BLaER1 (cell line): Measurements from ENCODE around the gene DIP2C.
A peak's percentile ranks its signal among the peaks of the same experiment; 100 is the strongest.
"Not testable (repeated sequence)": the region's sequence is repeated elsewhere in the genome, so short reads cannot be mapped to it uniquely, and the experiment has no call there.

ENCODE experiments used
- H3K27ac ChIP-seq: shearing (Covaris generic); formaldehyde crosslinking; 2 replicates; pipeline ENCODE4 v1.8.1; 2022
- H3K27me3 ChIP-seq: shearing (Covaris generic); formaldehyde crosslinking; 2 replicates; pipeline ENCODE4 v1.8.1; 2022
- H3K36me3 ChIP-seq: shearing (Covaris generic); formaldehyde crosslinking; 2 replicates; pipeline ENCODE4 v1.8.1; 2022
- H3K4me1 ChIP-seq: shearing (Covaris generic); formaldehyde crosslinking; 2 replicates; pipeline ENCODE4 v1.8.1; 2022
- H3K4me2 ChIP-seq: shearing (Covaris generic); formaldehyde crosslinking; 2 replicates; pipeline ENCODE4 v1.8.1; 2022
- H3K4me3 ChIP-seq: shearing (Covaris generic); formaldehyde crosslinking; 2 replicates; pipeline ENCODE4 v1.8.1; 2022
- H3K9ac ChIP-seq: shearing (Covaris generic); formaldehyde crosslinking; 2 replicates; pipeline ENCODE4 v1.8.1; 2022
- H3K9me3 ChIP-seq: shearing (Covaris generic); formaldehyde crosslinking; 2 replicates; pipeline ENCODE4 v1.8.1; 2022
- H4K20me1 ChIP-seq: shearing (Covaris generic); formaldehyde crosslinking; 2 replicates; pipeline ENCODE4 v1.8.1; 2022
- Cebpa-rat ChIP-seq: shearing (Covaris generic); IDR thresholded peaks from 2 replicates; pipeline ENCODE4 v1.8.1; 2022

DIP2C gene

GRCh38 chr10:536371-536925 is 153.0 kb downstream of the DIP2C start:
- TF ChIP-seq Cebpa-rat, result no peak
- Histone ChIP-seq H3K4me2 (peak overlapping the region; percentile 46), H3K36me3 (no peaks in the 10 kb centered on the region), H3K9ac (no peak overlapping the region), H3K27ac (no peak overlapping the region), H3K9me3 (no peaks in the 10 kb centered on the region), H3K27me3 (peaks cover 3% of the 10 kb centered on the region; the same call in 1 of the 2 replicates), H3K4me3 (no peak overlapping the region), H4K20me1 (peaks cover 100% of the 10 kb centered on the region), H3K4me1 (peaks cover 69% of the 10 kb centered on the region)

- H3K4me2 ChIP-seq, result peak overlapping the region; percentile 46
- H3K27me3 ChIP-seq, result no peaks in the 10 kb centered on the region
- H3K9me3 ChIP-seq, result no peaks in the 10 kb centered on the region
- no peak overlapping the region for H3K27ac ChIP-seq
- no peak overlapping the region for H3K4me3 ChIP-seq
- TF ChIP-seq Cebpa-rat, result no peak
- H4K20me1 ChIP-seq, result peaks cover 100% of the 10 kb centered on the region
- H3K9ac ChIP-seq, result no peak overlapping the region
- H3K4me1 ChIP-seq, result peaks cover 69% of the 10 kb centered on the region
- no peaks in the 10 kb centered on the region for H3K36me3 ChIP-seq
These were observed 153.5 kb downstream of the DIP2C start for GRCh38 chr10:535952-536351.

- no peaks in the 10 kb centered on the region for H3K36me3 ChIP-seq
- H3K4me1 ChIP-seq, result peaks cover 76% of the 10 kb centered on the region
- peaks cover 100% of the 10 kb centered on the region for H4K20me1 ChIP-seq
- H3K9me3 ChIP-seq, result no peaks in the 10 kb centered on the region
- peak overlapping the region; percentile 46 for H3K4me2 ChIP-seq
- TF ChIP-seq Cebpa-rat, result no peak
- H3K4me3 ChIP-seq, result no peak overlapping the region
- no peaks in the 10 kb centered on the region for H3K27me3 ChIP-seq
- H3K9ac ChIP-seq, result no peak overlapping the region
- H3K27ac ChIP-seq, result no peak overlapping the region
These were observed 154.4 kb downstream of the DIP2C start for GRCh38 chr10:535051-535450.

GRCh38 chr10:534047-534566 is 155.4 kb downstream of the DIP2C start:
- H3K4me3 ChIP-seq, result no peak overlapping the region
- H3K27ac ChIP-seq, result no peak overlapping the region
- TF ChIP-seq Cebpa-rat, result no peak
- H4K20me1 ChIP-seq, result peaks cover 100% of the 10 kb centered on the region
- H3K4me1 ChIP-seq, result peaks cover 78% of the 10 kb centered on the region
- H3K4me2 ChIP-seq, result peak overlapping the region; percentile 88
- H3K36me3 ChIP-seq, result no peaks in the 10 kb centered on the region
- H3K9me3 ChIP-seq, result no peaks in the 10 kb centered on the region
- H3K9ac ChIP-seq, result no peak overlapping the region
- H3K27me3 ChIP-seq, result no peaks in the 10 kb centered on the region

GRCh38 chr10:533611-534010 is 155.9 kb downstream of the DIP2C start:
- Histone ChIP-seq H3K4me2 (peak overlapping the region; percentile 88), H3K4me1 (peaks cover 83% of the 10 kb centered on the region), H3K9me3 (no peaks in the 10 kb centered on the region), H3K27me3 (no peaks in the 10 kb centered on the region), H3K9ac (no peak overlapping the region), H3K36me3 (no peaks in the 10 kb centered on the region), H4K20me1 (peaks cover 100% of the 10 kb centered on the region), H3K4me3 (no peak overlapping the region), H3K27ac (no peak overlapping the region)
- no peak for TF ChIP-seq Cebpa-rat

- peaks cover 100% of the 10 kb centered on the region for H4K20me1 ChIP-seq
- H3K4me2 ChIP-seq, result peak overlapping the region; percentile 88
These were observed 156.3 kb downstream of the DIP2C start for GRCh38 chr10:533186-533585.

GRCh38 chr10:532331-532730 is 157.1 kb downstream of the DIP2C start:
- Histone ChIP-seq H3K4me1 (peaks cover 80% of the 10 kb centered on the region), H4K20me1 (peaks cover 100% of the 10 kb centered on the region), H3K4me2 (peak overlapping the region; percentile 88)
- not testable (repeated sequence) for H3K4me3 ChIP-seq, H3K27ac ChIP-seq, H3K9ac ChIP-seq, H3K9me3 ChIP-seq, H3K27me3 ChIP-seq, H3K36me3 ChIP-seq

More at GRCh38 chr10:533186-533585, 156.3 kb downstream of the DIP2C start:
- Histone ChIP-seq H3K9ac (no peak overlapping the region), H3K4me1 (peaks cover 86% of the 10 kb centered on the region), H3K9me3 (no peaks in the 10 kb centered on the region), H3K4me3 (no peak overlapping the region), H3K36me3 (no peaks in the 10 kb centered on the region), H3K27ac (no peak overlapping the region), H3K27me3 (no peaks in the 10 kb centered on the region)
- TF ChIP-seq Cebpa-rat, result no peak

- peak overlapping the region; percentile 40; the same call in 1 of the 2 replicates for H3K9ac ChIP-seq
- H3K4me3 ChIP-seq, result peak overlapping the region; percentile 32; the same call in 1 of the 2 replicates
- no peaks in the 10 kb centered on the region for H3K36me3 ChIP-seq
- H3K27ac ChIP-seq, result no peak overlapping the region
- no peak for TF ChIP-seq Cebpa-rat
- no peaks in the 10 kb centered on the region for H3K9me3 ChIP-seq
- H3K4me2 ChIP-seq, result peak overlapping the region; percentile 88
- H3K27me3 ChIP-seq, result no peaks in the 10 kb centered on the region
- peaks cover 100% of the 10 kb centered on the region for H4K20me1 ChIP-seq
- H3K4me1 ChIP-seq, result peaks cover 72% of the 10 kb centered on the region
These were observed 157.9 kb downstream of the DIP2C start for GRCh38 chr10:531541-531940.

GRCh38 chr10:530717-531116 is 158.8 kb downstream of the DIP2C start:
- Histone ChIP-seq H4K20me1 (peaks cover 100% of the 10 kb centered on the region), H3K36me3 (no peaks in the 10 kb centered on the region), H3K4me2 (peak overlapping the region; percentile 88), H3K27me3 (no peaks in the 10 kb centered on the region), H3K27ac (no peak overlapping the region), H3K9me3 (no peaks in the 10 kb centered on the region), H3K4me3 (no peak overlapping the region), H3K9ac (no peak overlapping the region), H3K4me1 (peaks cover 64% of the 10 kb centered on the region)
- TF ChIP-seq Cebpa-rat, result no peak

- no peak overlapping the region for H3K27ac ChIP-seq
- no peaks in the 10 kb centered on the region for H3K9me3 ChIP-seq
- peaks cover 54% of the 10 kb centered on the region for H3K4me1 ChIP-seq
- H3K4me2 ChIP-seq, result no peak overlapping the region
- no peak overlapping the region for H3K4me3 ChIP-seq
- no peaks in the 10 kb centered on the region for H3K27me3 ChIP-seq
- H3K9ac ChIP-seq, result no peak overlapping the region
- no peaks in the 10 kb centered on the region for H3K36me3 ChIP-seq
- peaks cover 100% of the 10 kb centered on the region for H4K20me1 ChIP-seq
- no peak for TF ChIP-seq Cebpa-rat
These were observed 159.8 kb downstream of the DIP2C start for GRCh38 chr10:529468-530230.
